Measurements from ENCODE around the gene BLM.

The BLM gene

DNA sequence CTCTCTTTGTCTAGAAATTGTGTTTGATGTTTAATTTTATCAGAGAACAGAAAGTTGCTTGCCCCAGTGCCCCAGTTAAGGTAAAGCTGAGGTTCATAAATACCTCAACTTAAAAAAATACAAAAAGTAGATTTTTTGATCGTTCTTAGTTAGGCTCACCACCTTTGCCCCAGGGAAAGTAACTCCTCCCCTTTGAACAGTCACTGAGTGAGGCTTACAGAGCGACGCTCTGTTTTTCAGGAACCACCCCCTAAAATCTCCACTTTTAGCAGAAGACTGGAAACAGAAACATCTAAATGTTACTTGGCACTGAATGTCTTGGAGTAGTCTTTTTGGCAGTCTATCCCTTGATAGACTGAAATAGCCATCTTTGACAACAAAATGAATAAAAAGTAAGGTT, 24.9 kb downstream of the BLM start:
- DNase-seq, result no peak

DNA sequence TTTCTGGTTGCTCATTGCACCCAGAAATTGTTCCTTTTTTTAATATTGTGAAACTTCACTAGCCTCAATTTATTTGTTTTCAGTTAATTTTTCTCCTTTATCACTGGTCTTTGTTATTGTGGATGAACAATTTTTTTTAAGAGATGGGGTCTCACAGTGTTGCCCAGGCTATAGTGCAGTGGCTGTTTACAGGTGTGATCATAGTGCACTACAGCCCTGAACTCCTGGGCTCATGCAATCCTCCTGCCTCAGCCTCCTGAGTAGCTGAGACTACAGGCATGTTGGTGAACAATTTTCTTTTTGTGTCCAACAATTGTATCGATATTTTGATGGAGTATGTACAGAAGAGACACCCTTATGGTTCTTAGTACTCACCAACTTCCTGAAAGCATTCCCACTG, 26.3 kb downstream of the BLM start:
- no peak for DNase-seq

DNA sequence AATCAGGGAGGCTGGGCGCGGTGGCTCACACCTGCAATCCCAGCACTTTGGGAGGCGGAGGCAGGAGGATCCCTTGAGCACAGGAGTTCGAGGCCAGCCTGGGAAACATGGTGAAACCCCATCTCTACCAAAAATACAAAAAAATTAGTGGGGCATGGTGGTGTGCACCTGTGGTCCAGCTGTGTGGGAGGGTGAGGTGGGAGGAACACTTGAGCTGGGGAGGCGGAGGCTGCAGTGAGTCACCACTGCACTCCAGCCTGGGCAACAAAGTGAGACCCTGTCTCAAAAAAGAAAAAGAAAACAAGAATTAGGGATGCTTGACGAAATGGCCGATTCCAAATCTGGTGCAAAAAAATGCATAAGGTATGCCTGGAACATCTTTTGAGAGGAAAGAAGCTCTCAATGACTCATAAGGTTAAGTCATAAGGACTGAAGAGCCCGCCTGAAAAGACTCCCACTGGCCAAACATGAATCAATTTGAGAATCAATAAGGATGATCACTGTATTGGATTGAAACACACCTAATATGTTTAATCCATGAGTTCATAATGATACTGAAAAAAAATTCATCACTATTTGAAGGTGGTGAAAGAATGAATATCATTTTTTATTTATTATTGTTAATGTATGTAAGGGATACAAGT, 27.7 kb downstream of the BLM start:
- no peak for DNase-seq

DNA sequence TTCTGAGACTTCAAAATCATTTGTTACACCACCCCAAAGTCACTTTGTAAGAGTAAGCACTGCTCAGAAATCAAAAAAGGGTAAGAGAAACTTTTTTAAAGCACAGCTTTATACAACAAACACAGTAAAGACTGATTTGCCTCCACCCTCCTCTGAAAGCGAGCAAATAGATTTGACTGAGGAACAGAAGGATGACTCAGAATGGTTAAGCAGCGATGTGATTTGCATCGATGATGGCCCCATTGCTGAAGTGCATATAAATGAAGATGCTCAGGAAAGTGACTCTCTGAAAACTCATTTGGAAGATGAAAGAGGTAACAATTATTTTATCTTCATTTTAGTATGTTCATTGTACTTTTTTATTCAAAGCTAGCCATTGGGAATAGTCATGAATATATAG, 32.6 kb downstream of the BLM start:
- DNase-seq, result no peak

DNA sequence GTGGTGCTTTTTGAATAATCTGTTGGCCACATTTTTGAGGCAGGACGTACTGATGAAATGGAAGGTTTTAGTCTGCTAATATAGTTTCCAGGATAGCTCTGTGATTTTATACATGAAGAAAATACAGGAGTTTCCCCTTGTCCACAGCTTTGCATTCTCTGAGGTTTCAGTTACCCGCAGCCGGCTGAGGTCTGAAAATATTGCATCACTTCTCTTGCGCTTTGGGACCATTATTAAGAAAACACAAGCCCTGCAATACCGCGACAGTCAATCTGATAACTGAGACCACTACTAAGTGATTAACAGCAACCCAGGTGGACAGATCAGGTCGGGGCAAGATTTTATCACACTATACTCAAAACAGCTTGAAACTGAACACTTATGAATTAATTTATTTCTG, 33.0 kb downstream of the BLM start:
- DNase-seq, result no peak

DNA sequence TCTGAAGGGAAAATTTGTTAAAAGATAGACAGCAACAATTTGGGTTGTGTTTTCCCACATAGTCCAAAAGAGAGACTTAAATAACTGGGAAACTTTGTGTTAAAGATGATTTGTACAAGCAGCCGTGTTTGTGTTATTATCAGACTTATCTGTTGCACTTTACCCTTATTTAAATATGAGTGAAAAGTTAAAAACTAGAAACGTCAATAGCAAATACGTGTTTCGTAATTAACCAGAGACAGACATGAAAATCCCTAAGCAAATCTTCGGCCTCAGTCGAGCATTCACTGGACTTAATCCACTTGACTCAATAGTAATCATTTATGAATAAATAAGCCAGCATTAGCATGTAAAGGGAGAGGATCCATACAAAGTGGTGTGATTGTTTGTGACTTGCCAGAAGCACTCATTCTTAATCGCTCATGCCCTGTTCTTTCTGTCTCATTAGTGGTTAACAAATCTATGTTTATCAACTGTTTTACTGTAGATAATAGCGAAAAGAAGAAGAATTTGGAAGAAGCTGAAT, 34.2 kb downstream of the BLM start:
- no peak for DNase-seq

DNA sequence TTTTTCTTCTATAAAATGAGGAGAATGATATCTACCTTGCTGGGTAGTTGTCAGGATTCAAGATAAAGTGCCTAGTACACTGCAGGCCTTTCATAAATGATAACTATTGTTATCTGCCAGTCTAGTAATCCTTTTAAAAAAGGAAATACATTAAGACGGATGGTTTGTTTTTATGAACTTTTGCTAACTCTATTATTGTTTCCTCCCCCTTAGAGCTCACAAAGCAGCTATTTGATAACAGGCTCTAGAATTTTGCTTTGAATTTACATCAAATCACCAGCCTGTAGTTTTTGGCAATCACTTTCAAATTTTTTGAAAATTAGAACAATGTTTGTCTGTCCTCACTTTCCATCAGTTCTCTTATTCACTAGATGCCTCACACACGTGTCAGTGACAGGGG, 39.8 kb downstream of the BLM start:
- DNase-seq, result no peak

DNA sequence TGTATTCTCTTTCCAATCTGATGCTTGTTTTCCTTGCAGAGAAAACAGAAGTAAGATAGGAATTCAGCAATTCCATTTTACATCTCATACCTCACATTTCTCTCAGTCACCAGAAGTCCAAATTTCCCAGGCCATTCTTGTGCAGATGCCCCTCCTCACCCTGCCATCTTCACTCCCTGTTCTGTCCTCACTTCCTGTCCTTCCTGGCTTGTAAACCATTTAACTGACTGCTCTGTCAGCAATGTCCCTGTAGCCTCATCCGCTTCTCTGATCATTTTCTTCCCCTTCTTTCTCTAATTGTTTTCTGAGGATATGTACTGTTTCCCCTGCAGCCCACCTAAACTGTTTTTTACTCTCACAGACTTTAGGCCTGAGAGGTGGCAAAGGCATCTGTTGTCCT, 40.3 kb downstream of the BLM start:
- DNase-seq, result no peak

DNA sequence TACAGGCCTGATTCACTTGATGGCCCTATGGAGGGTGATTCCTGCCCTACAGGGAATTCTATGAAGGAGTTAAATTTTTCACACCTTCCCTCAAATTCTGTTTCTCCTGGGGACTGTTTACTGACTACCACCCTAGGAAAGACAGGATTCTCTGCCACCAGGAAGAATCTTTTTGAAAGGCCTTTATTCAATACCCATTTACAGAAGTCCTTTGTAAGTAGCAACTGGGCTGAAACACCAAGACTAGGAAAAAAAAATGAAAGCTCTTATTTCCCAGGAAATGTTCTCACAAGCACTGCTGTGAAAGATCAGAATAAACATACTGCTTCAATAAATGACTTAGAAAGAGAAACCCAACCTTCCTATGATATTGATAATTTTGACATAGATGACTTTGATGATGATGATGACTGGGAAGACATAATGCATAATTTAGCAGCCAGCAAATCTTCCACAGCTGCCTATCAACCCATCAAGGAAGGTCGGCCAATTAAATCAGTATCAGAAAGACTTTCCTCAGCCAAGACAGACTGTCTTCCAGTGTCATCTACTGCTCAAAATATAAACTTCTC, 43.6 kb downstream of the BLM start:
- DNase-seq, result no peak

DNA sequence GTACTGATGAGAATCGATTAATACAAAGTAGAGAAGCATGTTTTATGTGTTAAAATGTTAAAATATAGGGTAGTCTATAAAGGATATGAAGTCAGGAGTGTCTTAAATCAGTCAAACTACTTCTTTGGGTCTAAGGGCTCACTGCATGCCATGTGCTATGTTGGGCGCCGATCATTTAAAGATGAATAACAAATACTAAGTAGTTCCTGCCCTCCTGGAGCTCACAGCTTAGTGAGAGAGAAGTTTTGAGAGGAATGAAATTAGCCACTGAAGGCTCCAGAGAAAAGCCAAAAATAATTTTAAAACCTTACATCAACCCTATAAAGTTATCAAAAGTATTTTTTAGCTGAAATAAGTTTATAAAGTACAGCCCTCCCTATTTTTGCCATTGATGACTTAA, 44.5 kb downstream of the BLM start:
- no peak for DNase-seq

DNA sequence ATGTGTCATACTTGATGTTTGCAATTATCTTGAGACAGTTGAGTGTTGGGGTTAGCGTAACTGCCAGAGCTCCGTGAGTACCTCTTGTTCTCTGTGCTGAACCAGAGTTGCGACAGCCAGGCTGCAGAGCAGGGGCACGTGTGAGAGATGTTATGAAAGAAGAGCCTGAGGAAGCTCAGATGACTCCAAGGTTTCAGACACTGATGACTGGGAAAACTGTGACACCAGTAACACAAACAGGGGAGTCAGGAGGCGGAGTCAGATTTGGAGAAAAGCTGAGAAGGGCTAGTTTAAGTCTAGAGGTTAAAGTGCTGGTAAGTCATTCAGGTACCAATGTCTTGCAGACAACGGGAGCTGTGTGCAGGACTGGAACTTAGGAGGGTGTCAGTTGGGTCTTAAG, 45.0 kb downstream of the BLM start:
- DNase-seq, result no peak

DNA sequence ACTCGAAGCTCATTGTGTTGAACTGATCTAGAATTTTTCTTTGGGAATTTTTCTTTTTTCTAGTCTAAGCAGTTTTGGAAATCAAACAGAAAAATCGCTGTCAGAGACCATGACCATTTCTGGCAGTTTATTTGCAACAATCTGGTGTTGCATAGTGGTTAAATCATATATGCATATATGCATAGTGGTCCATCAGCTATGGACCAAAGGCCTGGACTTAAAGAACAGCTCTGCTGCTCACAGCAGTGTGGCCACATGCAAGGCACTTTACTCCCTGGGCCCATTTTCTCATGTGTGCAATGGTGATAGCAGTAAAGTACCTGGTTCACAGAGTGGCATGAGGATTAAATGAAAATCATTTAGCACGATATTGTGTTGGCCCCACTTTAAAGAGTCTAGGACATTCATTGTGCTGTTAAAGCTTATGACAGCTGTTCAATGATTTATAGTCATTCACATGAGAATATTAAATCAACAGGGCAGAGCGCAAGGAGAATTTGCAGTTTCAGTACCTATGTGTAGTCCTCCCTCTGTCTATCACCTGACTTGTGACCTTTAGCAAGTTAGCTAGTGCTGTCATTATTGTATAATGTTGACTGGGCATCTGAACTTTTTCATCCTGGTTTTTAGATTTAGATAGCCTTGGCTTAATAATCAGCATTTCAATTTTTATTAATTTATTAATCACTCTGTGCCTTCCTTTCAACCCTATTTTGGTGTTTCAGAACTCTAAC, 46.4 kb downstream of the BLM start:
- DNase-seq, result no peak

DNA sequence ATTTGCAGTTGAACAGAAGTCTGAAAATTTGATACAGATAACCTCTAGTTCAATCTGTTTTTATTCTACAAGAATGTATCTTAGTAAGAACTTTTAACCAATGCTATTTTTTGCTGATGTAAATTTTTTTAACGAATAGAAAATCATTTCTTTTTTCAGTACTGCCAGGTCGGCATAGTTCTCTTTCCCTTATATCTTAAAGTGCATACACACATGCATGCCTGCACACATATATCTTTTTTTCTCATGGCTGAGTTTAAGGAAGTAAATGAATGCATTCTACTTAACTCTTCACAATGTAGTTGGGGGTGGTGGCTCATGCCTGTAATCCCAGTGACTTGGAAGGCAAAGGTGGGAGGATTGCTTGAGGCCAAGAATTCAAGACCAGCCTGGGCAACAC, 48.4 kb downstream of the BLM start:
- no peak for DNase-seq

DNA sequence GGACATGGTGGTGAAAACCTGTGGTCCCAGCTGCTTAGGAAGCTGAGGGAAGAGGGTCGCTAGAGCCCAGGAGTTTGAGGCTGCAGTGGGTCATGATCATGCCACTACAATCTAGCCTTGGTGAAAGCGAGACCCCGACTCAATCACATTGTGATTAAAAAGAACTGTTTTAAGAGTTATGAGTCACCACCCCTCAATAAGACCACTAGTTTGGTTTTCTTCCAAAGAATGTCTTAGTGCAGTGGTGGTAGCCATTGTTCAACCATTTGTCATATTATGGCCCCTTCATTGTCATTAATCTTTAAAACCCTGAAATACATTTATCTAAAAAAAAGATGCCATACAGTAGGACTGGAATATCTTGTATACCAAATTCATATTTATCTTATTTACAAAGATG, 48.8 kb downstream of the BLM start:
- DNase-seq, result no peak

DNA sequence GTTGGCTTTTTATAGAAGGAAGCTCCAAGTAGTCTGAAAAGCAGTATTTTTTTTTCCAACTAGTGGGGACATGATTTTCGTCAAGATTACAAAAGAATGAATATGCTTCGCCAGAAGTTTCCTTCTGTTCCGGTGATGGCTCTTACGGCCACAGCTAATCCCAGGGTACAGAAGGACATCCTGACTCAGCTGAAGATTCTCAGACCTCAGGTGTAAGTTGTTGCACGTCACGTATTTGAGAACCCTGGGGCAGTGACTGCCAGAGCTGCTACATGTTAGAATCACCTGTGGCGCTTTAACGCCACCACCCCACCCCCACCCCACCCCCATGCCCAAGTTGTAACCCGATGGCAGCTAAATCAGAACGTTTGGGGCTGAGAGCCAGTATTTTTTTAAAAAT, 52.2 kb downstream of the BLM start:
- no peak for DNase-seq

DNA sequence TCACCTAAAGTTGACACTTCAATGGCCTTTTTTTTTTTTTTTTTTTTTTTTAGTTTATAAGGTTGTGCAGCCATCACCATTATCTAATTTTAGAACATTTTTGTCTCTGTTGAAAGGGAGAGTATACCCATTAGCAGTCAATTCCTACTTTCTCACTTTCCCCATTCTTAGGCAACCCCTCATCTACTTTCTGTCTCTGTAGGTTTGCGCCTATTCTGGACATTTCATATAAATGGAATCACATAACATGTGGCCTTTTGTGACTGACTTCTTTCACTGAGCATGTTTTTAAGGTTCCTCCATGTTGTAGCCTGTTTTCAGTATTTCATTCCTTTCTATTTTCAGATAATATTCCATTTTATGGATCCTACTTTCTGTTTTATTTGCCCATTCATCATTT, 56.3 kb downstream of the BLM start:
- no peak for DNase-seq

DNA sequence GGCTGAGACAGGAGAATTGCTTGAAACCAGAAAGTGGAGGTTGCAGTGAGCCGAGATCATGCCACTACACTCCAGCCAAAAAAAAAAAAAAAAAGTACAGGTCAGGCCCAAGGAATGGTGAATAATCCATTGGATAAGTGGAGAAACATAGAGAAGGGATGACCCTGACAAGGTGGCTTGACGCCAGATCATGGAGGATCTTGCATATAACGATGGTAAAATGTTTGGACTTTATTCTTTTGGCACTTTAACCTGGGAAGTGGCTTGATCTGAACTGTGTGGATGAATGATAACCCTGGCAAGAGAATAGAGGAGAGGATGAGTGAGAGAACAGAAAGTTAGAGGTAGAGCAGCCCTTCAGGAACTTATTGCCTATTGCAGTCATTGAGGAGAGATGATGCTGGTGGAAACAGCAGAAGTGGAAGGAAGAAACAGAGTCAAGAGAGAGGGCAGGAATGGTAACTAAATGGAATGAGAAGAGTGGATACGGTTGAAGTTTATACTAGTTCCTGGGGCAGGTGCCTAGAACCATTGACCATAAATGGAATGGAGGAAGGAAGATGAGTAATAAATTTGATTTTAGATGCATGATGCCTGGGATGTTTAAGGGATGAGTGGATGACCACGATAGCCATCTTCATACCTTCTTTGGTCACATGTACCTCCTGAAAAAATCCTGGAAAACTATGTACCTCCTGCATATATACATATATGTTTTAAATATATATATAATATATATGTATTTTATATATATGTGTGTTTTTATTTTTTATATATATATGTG, 57.8 kb downstream of the BLM start:
- DNase-seq, result no peak

DNA sequence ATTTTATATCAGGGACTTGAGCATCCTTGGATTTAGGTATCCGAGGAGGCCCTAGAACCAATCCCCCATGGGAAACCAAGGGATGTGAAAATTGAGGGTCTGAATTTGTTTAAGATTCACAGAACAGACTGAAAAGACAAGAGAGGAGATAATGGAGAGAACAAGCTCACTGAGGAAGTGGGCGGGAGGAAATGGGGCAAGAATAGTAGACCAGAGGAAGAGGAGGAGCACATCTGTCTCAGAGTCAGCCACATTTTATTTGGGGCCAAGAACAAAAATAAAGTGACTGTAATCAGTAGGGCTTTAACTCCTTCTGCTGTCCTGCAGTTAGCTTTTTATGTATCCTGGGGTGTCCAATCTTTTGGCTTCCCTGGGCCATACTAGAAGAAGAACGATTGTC, 63.8 kb downstream of the BLM start:
- DNase-seq, result no peak

DNA sequence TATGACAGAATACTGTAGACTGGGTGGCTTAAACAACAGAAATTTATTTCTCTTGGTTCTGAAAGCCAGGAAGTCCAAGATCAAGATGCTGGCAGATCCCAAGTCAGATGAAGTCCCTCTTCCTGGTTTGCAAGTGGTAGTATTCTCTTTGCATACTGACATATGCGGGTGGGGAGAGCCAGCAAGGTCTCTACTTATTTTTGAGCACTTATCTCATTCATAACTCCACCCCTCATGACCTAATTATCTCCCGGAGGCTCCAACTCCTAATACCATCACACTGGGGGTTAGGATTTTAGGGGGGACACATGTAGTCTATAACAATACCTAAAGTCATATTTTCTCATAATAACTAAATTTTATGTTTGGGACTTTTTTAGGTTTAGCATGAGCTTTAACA, 65.3 kb downstream of the BLM start:
- no peak for DNase-seq

DNA sequence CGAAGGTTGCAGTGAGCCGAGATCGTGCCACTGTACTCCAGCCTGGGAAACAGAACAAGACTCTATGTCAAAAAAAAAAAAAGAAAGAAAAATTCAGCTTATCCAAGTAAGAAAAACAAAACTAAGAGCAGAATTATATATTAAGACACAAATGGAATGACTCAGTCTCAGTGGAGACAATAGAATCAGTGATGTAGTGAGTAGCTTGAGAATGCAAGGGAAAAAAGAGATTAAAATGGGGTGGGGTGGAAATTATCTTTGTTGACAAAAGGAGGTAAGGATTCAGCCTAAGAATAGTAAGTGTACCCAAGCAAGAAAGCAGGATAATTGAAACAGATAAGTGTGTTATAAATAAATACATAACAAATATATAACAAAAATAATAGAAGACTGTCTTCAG, 70.7 kb downstream of the BLM start:
- DNase-seq, result no peak

DNA sequence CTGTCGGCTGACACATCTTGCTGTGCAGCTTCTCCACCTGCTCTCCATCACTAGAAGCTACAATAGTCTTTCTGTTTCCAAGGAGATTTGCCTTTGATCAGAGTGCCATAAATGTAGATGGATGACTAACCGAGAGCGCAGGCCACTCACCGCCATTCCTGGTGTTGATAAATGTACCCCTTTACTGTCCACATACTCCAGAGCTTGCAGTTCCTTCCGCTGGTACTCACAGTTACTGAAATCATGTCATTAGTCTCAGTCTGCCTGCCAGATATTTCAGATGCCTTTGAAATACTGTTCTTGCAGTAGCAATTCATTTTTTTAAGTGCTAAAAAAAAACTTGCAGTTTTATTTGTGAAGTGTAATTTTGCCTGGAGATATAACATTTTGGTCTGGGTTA, 72.3 kb downstream of the BLM start:
- DNase-seq, result no peak

DNA sequence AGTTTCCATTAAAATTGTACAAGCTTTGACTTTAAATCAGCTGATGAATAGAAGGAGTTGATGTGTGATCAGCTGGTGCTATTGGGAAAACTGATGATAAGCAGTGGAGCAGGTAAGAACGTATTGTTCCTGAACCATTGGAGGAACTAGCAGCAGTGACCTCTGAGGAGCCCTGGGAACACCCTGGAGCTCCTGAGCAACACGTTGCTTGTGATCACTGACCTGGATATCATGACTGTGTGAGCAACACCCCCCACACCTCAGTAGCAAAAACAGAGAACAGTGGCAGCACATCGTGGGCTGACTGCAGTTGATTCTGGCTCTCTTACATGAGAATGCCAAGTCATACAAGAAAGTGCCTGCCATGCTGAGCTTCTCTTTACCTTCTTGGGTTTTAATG, 72.9 kb downstream of the BLM start:
- no peak for DNase-seq

DNA sequence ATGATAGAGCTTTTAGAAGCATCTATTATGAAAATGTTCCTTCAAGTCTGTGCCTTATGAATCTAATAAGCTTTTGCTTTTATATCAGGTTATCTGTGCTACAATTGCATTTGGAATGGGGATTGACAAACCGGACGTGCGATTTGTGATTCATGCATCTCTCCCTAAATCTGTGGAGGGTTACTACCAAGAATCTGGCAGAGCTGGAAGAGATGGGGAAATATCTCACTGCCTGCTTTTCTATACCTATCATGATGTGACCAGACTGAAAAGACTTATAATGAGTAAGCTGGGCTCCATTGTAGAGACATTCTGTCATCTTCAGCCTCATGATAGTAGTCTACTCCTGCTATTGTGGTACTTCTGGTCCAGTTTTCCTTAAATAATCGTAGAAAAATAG, 73.4 kb downstream of the BLM start:
- DNase-seq, result no peak

DNA sequence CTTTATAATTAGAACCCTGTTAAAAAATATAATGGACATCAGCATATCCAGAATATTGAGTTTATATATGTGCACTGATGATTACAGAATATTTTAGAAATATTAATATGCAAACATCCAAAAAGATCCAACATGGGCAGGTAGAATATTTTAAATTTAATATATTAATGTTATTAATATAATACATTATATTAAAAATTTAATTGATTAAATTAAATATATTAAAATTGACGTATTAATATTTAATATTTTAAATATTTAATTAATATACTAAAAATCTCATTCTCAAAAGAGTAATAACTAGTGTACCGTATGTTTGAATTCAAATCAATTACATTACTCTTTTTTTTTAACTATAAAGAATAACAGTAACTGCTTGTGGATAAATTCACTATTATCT, 77.4 kb downstream of the BLM start:
- no peak for DNase-seq

Data from activated CD4-positive, alpha-beta T cell treated with anti-CD3 and anti-CD28 coated beads for 1 hour (primary cell).